Stimulated activated memory B cell treated with anti-CD40 and anti-IgM and Interleukin-4, amounts not matched to agents 10 μg/mL and 1 μg/mL and 100 μg/mL, for 72 hours (primary cell): Measurements from ENCODE around the gene PCYT2.

Experiments
- ATAC-seq: fragments of 150-1000 bp; cut with Tn5 transposase; 2 replicates; pipeline ENCODE4 v1.10.0; 2021
- H3K27ac Mint-ChIP-seq: one replicate; pipeline ENCODE4 v1.8.0; 2022; ENCODE audit warnings: mild to moderate bottlenecking, mixed read lengths
- H3K27me3 Mint-ChIP-seq: one replicate; pipeline ENCODE4 v1.8.0; 2022; ENCODE audit warnings: mixed read lengths
- H3K36me3 Mint-ChIP-seq: one replicate; pipeline ENCODE4 v1.8.0; 2022; ENCODE audit warnings: mixed read lengths
- H3K4me1 Mint-ChIP-seq: one replicate; pipeline ENCODE4 v1.8.0; 2022; ENCODE audit warnings: mixed read lengths
- H3K4me3 Mint-ChIP-seq: one replicate; pipeline ENCODE4 v1.8.0; 2022; ENCODE audit warnings: mild to moderate bottlenecking, moderate library complexity, mixed read lengths
- H3K9me3 Mint-ChIP-seq: one replicate; pipeline ENCODE4 v1.8.0; 2022; ENCODE audit warnings: mixed read lengths

PCYT2 gene

GRCh38 chr17:81904600-81905423 is 6.4 kb downstream of the PCYT2 start:
- H3K4me1 Mint-ChIP-seq, result peaks cover 14% of the 10 kb centered on the region
- ATAC-seq, result no peak
- H3K27ac Mint-ChIP-seq, result no peak overlapping the region
- peaks cover 42% of the 10 kb centered on the region for H3K36me3 Mint-ChIP-seq
- H3K4me3 Mint-ChIP-seq, result no peak overlapping the region
- H3K27me3 Mint-ChIP-seq, result peaks cover 14% of the 10 kb centered on the region
- no peaks in the 10 kb centered on the region for H3K9me3 Mint-ChIP-seq

GRCh38 chr17:81903896-81904599 is 7.2 kb downstream of the PCYT2 start:
- Mint-ChIP-seq H3K4me3 (no peak overlapping the region), H3K27ac (no peak overlapping the region), H3K9me3 (no peaks in the 10 kb centered on the region), H3K27me3 (peaks cover 14% of the 10 kb centered on the region), H3K36me3 (peaks cover 48% of the 10 kb centered on the region), H3K4me1 (peaks cover 6% of the 10 kb centered on the region)
- ATAC-seq, result no peak

- H3K4me3 Mint-ChIP-seq, result no peak overlapping the region
- no peak overlapping the region for H3K27ac Mint-ChIP-seq
- peaks cover 42% of the 10 kb centered on the region for H3K36me3 Mint-ChIP-seq
- H3K9me3 Mint-ChIP-seq, result no peaks in the 10 kb centered on the region
- H3K4me1 Mint-ChIP-seq, result peaks cover 6% of the 10 kb centered on the region
- ATAC-seq, result no peak
- peaks cover 14% of the 10 kb centered on the region for H3K27me3 Mint-ChIP-seq
Measured at GRCh38 chr17:81903415-81903831, 7.8 kb downstream of the PCYT2 start.

GRCh38 chr17:81902653-81903414 is 8.4 kb downstream of the PCYT2 start:
- Mint-ChIP-seq H3K36me3 (peaks cover 41% of the 10 kb centered on the region), H3K4me3 (no peak overlapping the region), H3K27me3 (peaks cover 14% of the 10 kb centered on the region), H3K27ac (no peak overlapping the region), H3K9me3 (no peaks in the 10 kb centered on the region), H3K4me1 (peaks cover 6% of the 10 kb centered on the region)
- ATAC-seq, result peak; percentile 29

GRCh38 chr17:81902023-81902652 is 9.1 kb downstream of the PCYT2 start, which contains the start of gene NPB:
TSS of gene NPB (plus strand) at chr17:81902238. CDS start at chr17:81902278, 40 bp downstream.
- H3K27ac Mint-ChIP-seq, result no peak within 1 kb of the TSS
- peak; percentile 51 for ATAC-seq

GRCh38 chr17:81901167-81902022 is 9.8 kb downstream of the PCYT2 start:
- peak; percentile 9 for ATAC-seq
- Mint-ChIP-seq H3K36me3 (peaks cover 37% of the 10 kb centered on the region), H3K4me1 (peaks cover 6% of the 10 kb centered on the region), H3K4me3 (no peak overlapping the region), H3K27ac (no peak overlapping the region), H3K27me3 (peaks cover 14% of the 10 kb centered on the region), H3K9me3 (no peaks in the 10 kb centered on the region)

More at GRCh38 chr17:81902023-81902652, 9.1 kb downstream of the PCYT2 start, which contains the start of gene NPB:
- peaks cover 42% of the 10 kb centered on the region for H3K36me3 Mint-ChIP-seq
- no peaks in the 10 kb centered on the region for H3K9me3 Mint-ChIP-seq
- H3K4me3 Mint-ChIP-seq, result no peak within 1 kb of the TSS
- H3K27me3 Mint-ChIP-seq, result peaks cover 14% of the 10 kb centered on the region
- peaks cover 6% of the 10 kb centered on the region for H3K4me1 Mint-ChIP-seq

- H3K27me3 Mint-ChIP-seq, result peaks cover 14% of the 10 kb centered on the region
- peaks cover 43% of the 10 kb centered on the region for H3K36me3 Mint-ChIP-seq
- peaks cover 6% of the 10 kb centered on the region for H3K4me1 Mint-ChIP-seq
- H3K9me3 Mint-ChIP-seq, result no peaks in the 10 kb centered on the region
- no peak overlapping the region for H3K27ac Mint-ChIP-seq
- no peak overlapping the region for H3K4me3 Mint-ChIP-seq
- no peak for ATAC-seq
Measured at GRCh38 chr17:81900181-81900820, 10.9 kb downstream of the PCYT2 start.

- H3K27me3 Mint-ChIP-seq, result peaks cover 14% of the 10 kb centered on the region
- H3K4me3 Mint-ChIP-seq, result no peak overlapping the region
- no peak overlapping the region for H3K27ac Mint-ChIP-seq
- ATAC-seq, result no peak
- H3K36me3 Mint-ChIP-seq, result peaks cover 48% of the 10 kb centered on the region
- peaks cover 6% of the 10 kb centered on the region for H3K4me1 Mint-ChIP-seq
- H3K9me3 Mint-ChIP-seq, result no peaks in the 10 kb centered on the region
Measured at GRCh38 chr17:81899514-81900166, 11.6 kb downstream of the PCYT2 start.

- H3K27me3 Mint-ChIP-seq, result peaks cover 14% of the 10 kb centered on the region
- no peaks in the 10 kb centered on the region for H3K9me3 Mint-ChIP-seq
- ATAC-seq, result no peak
- peaks cover 7% of the 10 kb centered on the region for H3K4me1 Mint-ChIP-seq
- no peak overlapping the region for H3K4me3 Mint-ChIP-seq
- peaks cover 42% of the 10 kb centered on the region for H3K36me3 Mint-ChIP-seq
- no peak overlapping the region for H3K27ac Mint-ChIP-seq
Measured at GRCh38 chr17:81898885-81899284, 12.3 kb downstream of the PCYT2 start.

- Mint-ChIP-seq H3K4me3 (no peak overlapping the region), H3K27ac (no peak overlapping the region), H3K9me3 (no peaks in the 10 kb centered on the region), H3K4me1 (peaks cover 14% of the 10 kb centered on the region), H3K36me3 (peaks cover 41% of the 10 kb centered on the region), H3K27me3 (peaks cover 14% of the 10 kb centered on the region)
- ATAC-seq, result no peak
Measured at GRCh38 chr17:81898029-81898866, 13.0 kb downstream of the PCYT2 start.

- Mint-ChIP-seq H3K4me1 (peaks cover 8% of the 10 kb centered on the region), H3K36me3 (peaks cover 31% of the 10 kb centered on the region), H3K27me3 (peaks cover 1% of the 10 kb centered on the region), H3K4me3 (no peak overlapping the region), H3K27ac (no peak overlapping the region), H3K9me3 (no peaks in the 10 kb centered on the region)
- ATAC-seq, result no peak
Measured at GRCh38 chr17:81895400-81895799, 15.8 kb downstream of the PCYT2 start.

- H3K27ac Mint-ChIP-seq, result peak overlapping the region; percentile 88
- H3K36me3 Mint-ChIP-seq, result peaks cover 36% of the 10 kb centered on the region
- H3K27me3 Mint-ChIP-seq, result no peaks in the 10 kb centered on the region
- H3K9me3 Mint-ChIP-seq, result no peaks in the 10 kb centered on the region
- H3K4me1 Mint-ChIP-seq, result peaks cover 31% of the 10 kb centered on the region
- H3K4me3 Mint-ChIP-seq, result peak overlapping the region; percentile 91
- peak; percentile 28 for ATAC-seq
Measured at GRCh38 chr17:81891303-81891552, 20.0 kb downstream of the PCYT2 start.
